H9 (cell line): ENCODE data around the gene FLCN. TPM values are rescaled to one million over a fixed set of nuclear protein-coding genes. Genes with fewer than 3 reads are reported as not detected.

Experiments used
- DNase-seq: peaks from one replicate; pipeline ENCODE4 v3.0.0-alpha.2; 2017
- H2AFZ ChIP-seq: one replicate; pipeline ENCODE4 v1.6.1; 2013; ENCODE audit warnings: mild to moderate bottlenecking, low read length, control low read depth, moderate library complexity
- H2AK5ac ChIP-seq: 2 replicates; pipeline ENCODE4 v1.6.1; 2013; ENCODE audit warnings: low read length, control low read depth, mixed read lengths; ENCODE audit not compliant: insufficient read length
- H2BK120ac ChIP-seq: one replicate; pipeline ENCODE4 v1.6.1; 2013; ENCODE audit warnings: low read depth, mild to moderate bottlenecking, low read length, control low read depth, inconsistent platforms; ENCODE audit not compliant: poor library complexity, severe bottlenecking
- H2BK12ac ChIP-seq: 2 replicates; pipeline ENCODE4 v1.6.1; 2013; ENCODE audit warnings: low read length, control low read depth, mixed read lengths, low read depth; ENCODE audit not compliant: insufficient read length
- H2BK15ac ChIP-seq: 2 replicates; pipeline ENCODE4 v1.6.1; 2013; ENCODE audit warnings: low read depth, low read length, control low read depth
- H2BK20ac ChIP-seq: one replicate; pipeline ENCODE4 v1.6.1; 2013; ENCODE audit warnings: low read depth, mild to moderate bottlenecking, low read length, control low read depth, inconsistent platforms; ENCODE audit not compliant: poor library complexity, severe bottlenecking
- H2BK5ac ChIP-seq: 2 replicates; pipeline ENCODE4 v1.6.1; 2013; ENCODE audit warnings: low read length, control low read depth, mixed read lengths; ENCODE audit not compliant: insufficient read length
- H3K14ac ChIP-seq: 2 replicates; pipeline ENCODE4 v1.6.1; 2013; ENCODE audit warnings: low read length, control low read depth; ENCODE audit not compliant: insufficient read depth
- H3K18ac ChIP-seq: 2 replicates; pipeline ENCODE4 v1.6.1; 2013; ENCODE audit warnings: low read depth, mild to moderate bottlenecking, mixed read lengths, low read length, control low read depth; ENCODE audit not compliant: insufficient read length
- H3K23ac ChIP-seq: 2 replicates; pipeline ENCODE4 v1.6.1; 2013; ENCODE audit warnings: low read length, control low read depth, mixed read lengths, low read depth; ENCODE audit not compliant: insufficient read length
- H3K23me2 ChIP-seq: 2 replicates; pipeline ENCODE4 v1.6.1; 2013; ENCODE audit warnings: low read depth, mild to moderate bottlenecking, mixed read lengths, low read length, control low read depth; ENCODE audit not compliant: insufficient read length, poor library complexity, severe bottlenecking
- H3K27ac ChIP-seq: 2 replicates; pipeline ENCODE4 v1.5.1; 2013; ENCODE audit warnings: low read length, control low read depth, mixed read lengths, low read depth; ENCODE audit not compliant: insufficient read length
- H3K27me3 ChIP-seq: 2 replicates; pipeline ENCODE4 v1.6.1; 2013; ENCODE audit warnings: low read length, control low read depth, inconsistent platforms; ENCODE audit not compliant: insufficient read depth
- H3K4ac ChIP-seq: 2 replicates; pipeline ENCODE4 v1.6.1; 2013; ENCODE audit warnings: low read depth, mild to moderate bottlenecking, control low read depth, inconsistent platforms, low read length, moderate library complexity
- H3K4me1 ChIP-seq: 2 replicates; pipeline ENCODE4 v1.6.1; 2013; ENCODE audit warnings: low read length, control low read depth, inconsistent platforms; ENCODE audit not compliant: insufficient read depth
- H3K4me2 ChIP-seq: 2 replicates; pipeline ENCODE4 v1.6.1; 2013; ENCODE audit warnings: low read length, control low read depth, mixed read lengths; ENCODE audit not compliant: insufficient read length, insufficient read depth
- H3K56ac ChIP-seq: 2 replicates; pipeline ENCODE4 v1.6.1; 2013; ENCODE audit warnings: low read depth, mild to moderate bottlenecking, mixed read lengths, low read length, control low read depth; ENCODE audit not compliant: insufficient read length
- H3K79me1 ChIP-seq: 2 replicates; pipeline ENCODE4 v1.6.1; 2013; ENCODE audit warnings: low read depth, mild to moderate bottlenecking, moderate library complexity, low read length, control low read depth, inconsistent platforms; ENCODE audit not compliant: insufficient read depth, poor library complexity, severe bottlenecking
- H3K79me2 ChIP-seq: 2 replicates; pipeline ENCODE4 v1.6.1; 2013; ENCODE audit warnings: low read length, control low read depth, inconsistent platforms; ENCODE audit not compliant: insufficient read depth
- H3K9ac ChIP-seq: 2 replicates; pipeline ENCODE4 v1.6.1; 2013; ENCODE audit warnings: low read length, control low read depth, mixed read lengths; ENCODE audit not compliant: insufficient read length; ENCODE audit errors: extremely low read depth
- H3K9me3 ChIP-seq: one replicate; pipeline ENCODE4 v1.6.1; 2013; ENCODE audit warnings: low read depth, low read length, inconsistent platforms; ENCODE audit not compliant: control insufficient read depth
- H3T11ph ChIP-seq: one replicate; pipeline ENCODE4 v1.6.1; 2013; ENCODE audit warnings: mild to moderate bottlenecking, low read length, control low read depth, inconsistent platforms
- H4K20me1 ChIP-seq: one replicate; pipeline ENCODE4 v1.6.1; 2013; ENCODE audit not compliant: control insufficient read depth, insufficient read length, insufficient read depth
- H4K5ac ChIP-seq: 2 replicates; pipeline ENCODE4 v1.6.1; 2013; ENCODE audit warnings: low read depth, mild to moderate bottlenecking, mixed read lengths, low read length, control low read depth; ENCODE audit not compliant: insufficient read length
- H4K8ac ChIP-seq: replicated peaks from 2 replicates; pipeline ENCODE4 v1.6.1; 2013; ENCODE audit warnings: low read length, control low read depth, mixed read lengths, low read depth; ENCODE audit not compliant: insufficient read length
- H4K91ac ChIP-seq: 2 replicates; pipeline ENCODE4 v1.6.1; 2013; ENCODE audit warnings: low read depth, mild to moderate bottlenecking, moderate library complexity, mixed read lengths, low read length, control low read depth; ENCODE audit not compliant: insufficient read length
- H3K27ac Mint-ChIP-seq, 3 experiments: 2 replicates in 2 of 3; 3 replicates in 1 of 3; pipeline ENCODE4 v1.8.0; 2020 to 2021; ENCODE audit warnings: mixed read lengths in 3 of 3, mild to moderate bottlenecking in 1 of 3, moderate library complexity in 1 of 3
- H3K27me3 Mint-ChIP-seq: 2 replicates; pipeline ENCODE4 v1.8.0; 2021; ENCODE audit warnings: low read depth, mild to moderate bottlenecking, moderate library complexity, mixed read lengths
- H3K36me3 Mint-ChIP-seq, 3 experiments: 2 replicates in 2 of 3; 3 replicates in 1 of 3; pipeline ENCODE4 v1.8.0; 2020 to 2021; ENCODE audit warnings: low read depth in 3 of 3, mixed read lengths in 3 of 3; ENCODE audit not compliant: insufficient read depth in 1 of 3
- H3K4me1 Mint-ChIP-seq, 2 experiments: 2 replicates each; pipeline ENCODE4 v1.8.0; 2020; ENCODE audit warnings: mixed read lengths in 2 of 2
- H3K4me3 Mint-ChIP-seq, 2 experiments: 2 replicates in 1 of 2; 3 replicates in 1 of 2; pipeline ENCODE4 v1.8.0; 2020 to 2021; ENCODE audit warnings: mild to moderate bottlenecking in 2 of 2, mixed read lengths in 2 of 2, moderate library complexity in 1 of 2
- H3K9me3 Mint-ChIP-seq, 2 experiments: 2 replicates in 1 of 2; 3 replicates in 1 of 2; pipeline ENCODE4 v1.8.0; 2020; ENCODE audit warnings: mild to moderate bottlenecking in 2 of 2, mixed read lengths in 2 of 2, moderate library complexity in 1 of 2
- WGBS: extraction: QIAGEN DNeasy Blood & Tissue Kit; methylation state at CpG from one replicate; pipeline ENCODE4 v1.1.7; 2013; ENCODE audit warnings: missing lambda C conversion rate, low lambda C conversion rate, mixed read lengths; ENCODE audit not compliant: insufficient read length; ENCODE audit errors: extremely low coverage; 5-methylcytosine and 5-hydroxymethylcytosine counted together
- total RNA-seq: library from RNA; stranded (reverse); gene quantifications from 2 replicates; pipeline ENCODE4 v1.2.1, GENCODE V29; 2021
- TF ChIP-seq, protein P1 (sequence below): fragments of 200-600 bp; sonication (generic); conservative IDR thresholded peaks from 3 replicates; pipeline ENCODE4 v1.8.0; 2021; ENCODE audit warnings: antibody characterized with exemption, mild to moderate bottlenecking

The FLCN gene
- total RNA-seq, 1 experiment from 2014 or later: 33.3 TPM

DNA sequence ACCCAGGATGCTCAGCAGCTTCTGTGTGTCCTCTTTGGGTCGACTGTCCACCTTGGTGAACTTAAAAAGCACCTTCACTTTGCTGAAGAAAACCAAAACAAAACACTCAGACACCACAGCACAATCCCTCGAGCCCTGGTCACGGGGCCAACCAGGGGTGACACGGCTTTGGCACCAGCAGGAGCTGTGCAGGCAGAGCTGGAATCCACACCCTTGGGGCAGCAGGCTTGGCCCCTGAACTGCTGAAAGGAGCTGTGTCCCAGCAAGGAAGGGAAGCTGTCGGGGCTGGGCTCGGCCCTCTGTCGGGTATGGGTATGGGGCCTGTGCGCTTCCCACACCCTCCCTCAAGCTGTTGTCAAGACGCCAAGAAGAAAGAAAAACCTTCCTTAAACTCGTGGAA, 23.2 kb downstream of the FLCN start:
- no peak overlapping the region for H3K9ac ChIP-seq
- no peak overlapping the region for H3K18ac ChIP-seq
- no peaks in the 10 kb centered on the region for H3K4me1 ChIP-seq
- H2BK12ac ChIP-seq: no peak overlapping the region
- WGBS: no CpG with 5 or more reads among the region's 10 CpGs
- Mint-ChIP-seq H3K9me3 (no peaks in the 10 kb centered on the region), H3K4me3 (no peak overlapping the region), H3K27ac (no peak overlapping the region), H3K4me1 (no peaks in the 10 kb centered on the region), H3K36me3 (peaks cover 25 to 60% (median 54%) of the 10 kb centered on the region in 3 experiments; a peak in 6 of 7 replicates), H3K27me3 (peaks cover 1% of the 10 kb centered on the region; the same call in 1 of the 2 replicates)
- H2BK120ac ChIP-seq: no peak overlapping the region
- H2AFZ ChIP-seq: no peak overlapping the region
- no peaks in the 10 kb centered on the region for H3K79me1 ChIP-seq
- no peaks in the 10 kb centered on the region for H3K9me3 ChIP-seq
- no peak overlapping the region for H2BK5ac ChIP-seq
- DNase-seq: no peak
- TF ChIP-seq, protein P1, sequence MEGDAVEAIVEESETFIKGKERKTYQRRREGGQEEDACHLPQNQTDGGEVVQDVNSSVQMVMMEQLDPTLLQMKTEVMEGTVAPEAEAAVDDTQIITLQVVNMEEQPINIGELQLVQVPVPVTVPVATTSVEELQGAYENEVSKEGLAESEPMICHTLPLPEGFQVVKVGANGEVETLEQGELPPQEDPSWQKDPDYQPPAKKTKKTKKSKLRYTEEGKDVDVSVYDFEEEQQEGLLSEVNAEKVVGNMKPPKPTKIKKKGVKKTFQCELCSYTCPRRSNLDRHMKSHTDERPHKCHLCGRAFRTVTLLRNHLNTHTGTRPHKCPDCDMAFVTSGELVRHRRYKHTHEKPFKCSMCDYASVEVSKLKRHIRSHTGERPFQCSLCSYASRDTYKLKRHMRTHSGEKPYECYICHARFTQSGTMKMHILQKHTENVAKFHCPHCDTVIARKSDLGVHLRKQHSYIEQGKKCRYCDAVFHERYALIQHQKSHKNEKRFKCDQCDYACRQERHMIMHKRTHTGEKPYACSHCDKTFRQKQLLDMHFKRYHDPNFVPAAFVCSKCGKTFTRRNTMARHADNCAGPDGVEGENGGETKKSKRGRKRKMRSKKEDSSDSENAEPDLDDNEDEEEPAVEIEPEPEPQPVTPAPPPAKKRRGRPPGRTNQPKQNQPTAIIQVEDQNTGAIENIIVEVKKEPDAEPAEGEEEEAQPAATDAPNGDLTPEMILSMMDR: no peak
- H3K14ac ChIP-seq: no peak overlapping the region
- H3K56ac ChIP-seq: no peak overlapping the region
- H3K27me3 ChIP-seq: no peaks in the 10 kb centered on the region
- H2AK5ac ChIP-seq: no peak overlapping the region
- H3K4me2 ChIP-seq: no peak overlapping the region
- no peaks in the 10 kb centered on the region for H4K20me1 ChIP-seq
- no peaks in the 10 kb centered on the region for H3K23me2 ChIP-seq
- H4K5ac ChIP-seq: no peak overlapping the region
- no peak overlapping the region for H3T11ph ChIP-seq
- H2BK20ac ChIP-seq: no peak overlapping the region
- no peak overlapping the region for H3K23ac ChIP-seq
- H2BK15ac ChIP-seq: no peak overlapping the region
- H3K79me2 ChIP-seq: no peaks in the 10 kb centered on the region
- no peak overlapping the region for H4K8ac ChIP-seq
- no peak overlapping the region for H4K91ac ChIP-seq
- no peak overlapping the region for H3K27ac ChIP-seq
- H3K4ac ChIP-seq: no peak overlapping the region
